Mucosa of stomach (tissue), 1 donor: ENCODE measurements around the gene SORCS2.

Experiments used
- H3K27me3 ChIP-seq: one replicate; pipeline ENCODE4 v1.7.0; 2013; ENCODE audit warnings: mild to moderate bottlenecking, low read length; ENCODE audit not compliant: control insufficient read depth, insufficient read depth
- H3K36me3 ChIP-seq: one replicate; pipeline ENCODE4 v1.7.0; 2013; ENCODE audit warnings: low read length; ENCODE audit not compliant: control insufficient read depth, insufficient read depth
- H3K4me1 ChIP-seq: one replicate; pipeline ENCODE4 v1.7.0; 2013; ENCODE audit warnings: mild to moderate bottlenecking, low read length; ENCODE audit not compliant: control insufficient read depth, insufficient read depth
- H3K4me3 ChIP-seq: one replicate; pipeline ENCODE4 v1.7.0; 2013; ENCODE audit warnings: low read length
- H3K9ac ChIP-seq: one replicate; pipeline ENCODE4 v1.7.0; 2013; ENCODE audit warnings: mild to moderate bottlenecking, low read length, moderate library complexity
- H3K9me3 ChIP-seq: one replicate; pipeline ENCODE4 v1.7.0; 2013; ENCODE audit warnings: mild to moderate bottlenecking, low read length, moderate library complexity; ENCODE audit not compliant: control insufficient read depth
- donor health status: Pancreatic carcinoma.

The SORCS2 gene

DNA sequence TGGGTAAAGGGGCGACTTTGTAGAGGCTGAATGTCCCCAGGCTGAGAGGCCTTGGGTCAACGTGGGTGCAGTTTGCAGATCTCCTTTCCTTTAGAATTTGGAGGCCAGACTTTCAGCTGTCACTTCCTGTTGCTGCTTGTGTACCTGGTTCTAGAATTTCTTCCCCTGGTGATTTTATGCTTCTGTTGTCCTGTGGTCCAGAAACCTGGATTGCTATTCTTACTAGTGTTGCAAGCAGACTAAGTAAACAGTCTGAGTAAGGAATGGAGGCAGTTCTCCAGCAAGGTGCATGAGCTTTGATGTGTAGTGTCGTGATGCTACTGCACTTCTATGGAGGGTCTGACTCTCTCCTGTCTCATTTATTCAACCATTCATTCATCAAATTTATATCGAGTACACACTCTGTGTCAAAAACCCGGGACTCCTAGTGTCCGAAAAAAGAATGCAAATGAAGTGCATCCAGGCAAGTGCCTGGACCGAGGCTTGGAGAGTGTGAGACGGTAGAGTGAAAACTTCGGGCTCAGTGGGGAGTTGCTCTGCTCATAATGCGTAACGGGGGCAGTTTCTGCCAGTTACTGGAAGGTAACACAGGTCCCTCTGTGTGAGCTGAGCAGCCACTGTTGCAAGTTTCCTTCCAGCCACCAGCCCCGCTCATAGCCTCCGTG is 83.3 kb downstream of the SORCS2 start:
- Histone ChIP-seq H3K9ac (no peak overlapping the region), H3K9me3 (no peaks in the 10 kb centered on the region), H3K4me1 (no peaks in the 10 kb centered on the region), H3K36me3 (no peaks in the 10 kb centered on the region), H3K27me3 (no peaks in the 10 kb centered on the region), H3K4me3 (no peak overlapping the region)

DNA sequence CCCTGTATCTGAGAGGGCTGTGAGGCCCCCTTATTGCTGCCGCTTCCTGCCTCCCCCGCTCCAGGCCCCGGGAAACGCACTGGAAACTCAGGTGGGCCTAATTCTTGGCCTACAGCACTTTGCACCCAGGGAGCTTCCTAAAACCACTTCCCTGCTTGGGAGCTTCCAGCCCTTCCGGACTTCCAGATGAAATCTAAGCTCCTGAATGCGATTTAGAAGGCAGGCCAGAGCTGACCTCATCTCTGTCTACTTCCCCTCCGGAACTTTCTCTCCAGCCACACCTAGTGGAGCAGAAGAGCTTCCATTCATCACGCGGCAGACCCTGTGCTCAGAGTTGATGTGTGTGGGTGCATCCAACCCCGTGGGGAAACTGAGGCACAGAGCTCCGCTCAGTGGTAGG is 84.2 kb downstream of the SORCS2 start:
- Histone ChIP-seq H3K4me3 (no peak overlapping the region), H3K9me3 (no peaks in the 10 kb centered on the region), H3K4me1 (no peaks in the 10 kb centered on the region), H3K36me3 (no peaks in the 10 kb centered on the region), H3K9ac (no peak overlapping the region), H3K27me3 (no peaks in the 10 kb centered on the region)

GRCh38 chr4:7278071-7278765 is 85.9 kb downstream of the SORCS2 start:
- no peaks in the 10 kb centered on the region for H3K4me1 ChIP-seq

GRCh38 chr4:7278981-7279380 is 86.6 kb downstream of the SORCS2 start:
- Histone ChIP-seq H3K36me3 (no peaks in the 10 kb centered on the region), H3K9me3 (no peaks in the 10 kb centered on the region), H3K27me3 (no peaks in the 10 kb centered on the region), H3K9ac (no peak overlapping the region), H3K4me3 (no peak overlapping the region), H3K4me1 (no peaks in the 10 kb centered on the region)

More at GRCh38 chr4:7278071-7278765, 85.9 kb downstream of the SORCS2 start:
- no peaks in the 10 kb centered on the region for H3K27me3 ChIP-seq
- H3K36me3 ChIP-seq = no peaks in the 10 kb centered on the region
- H3K4me3 ChIP-seq = no peak overlapping the region
- H3K9ac ChIP-seq = no peak overlapping the region
- H3K9me3 ChIP-seq = no peaks in the 10 kb centered on the region

DNA sequence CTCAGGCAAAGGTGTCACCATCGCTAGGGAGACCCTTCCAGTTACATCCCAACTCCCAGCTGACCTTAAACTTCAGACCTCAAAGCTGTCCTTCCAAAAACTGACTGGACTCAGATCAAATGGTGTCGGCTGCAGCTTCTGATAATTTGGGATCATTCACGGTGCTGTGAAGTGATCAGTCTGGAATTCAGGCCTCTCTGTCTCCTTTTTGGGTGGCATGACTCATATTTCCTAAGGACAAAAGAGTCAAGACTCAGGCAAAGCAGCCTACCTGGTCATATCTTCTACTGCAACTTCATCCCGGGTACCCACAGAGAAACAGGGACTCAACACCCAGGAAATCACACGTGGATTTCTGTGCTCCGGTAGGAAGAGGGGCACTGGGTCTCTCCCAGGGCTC is 87.6 kb downstream of the SORCS2 start:
- H3K9me3 ChIP-seq = no peaks in the 10 kb centered on the region
- no peak overlapping the region for H3K9ac ChIP-seq
- H3K27me3 ChIP-seq = no peaks in the 10 kb centered on the region
- H3K4me3 ChIP-seq = no peak overlapping the region
- H3K36me3 ChIP-seq = no peaks in the 10 kb centered on the region
- no peaks in the 10 kb centered on the region for H3K4me1 ChIP-seq

GRCh38 chr4:7280926-7281690 is 88.8 kb downstream of the SORCS2 start:
- Histone ChIP-seq H3K4me3 (no peak overlapping the region), H3K4me1 (no peaks in the 10 kb centered on the region), H3K9me3 (no peaks in the 10 kb centered on the region), H3K36me3 (no peaks in the 10 kb centered on the region), H3K9ac (no peak overlapping the region), H3K27me3 (no peaks in the 10 kb centered on the region)

DNA sequence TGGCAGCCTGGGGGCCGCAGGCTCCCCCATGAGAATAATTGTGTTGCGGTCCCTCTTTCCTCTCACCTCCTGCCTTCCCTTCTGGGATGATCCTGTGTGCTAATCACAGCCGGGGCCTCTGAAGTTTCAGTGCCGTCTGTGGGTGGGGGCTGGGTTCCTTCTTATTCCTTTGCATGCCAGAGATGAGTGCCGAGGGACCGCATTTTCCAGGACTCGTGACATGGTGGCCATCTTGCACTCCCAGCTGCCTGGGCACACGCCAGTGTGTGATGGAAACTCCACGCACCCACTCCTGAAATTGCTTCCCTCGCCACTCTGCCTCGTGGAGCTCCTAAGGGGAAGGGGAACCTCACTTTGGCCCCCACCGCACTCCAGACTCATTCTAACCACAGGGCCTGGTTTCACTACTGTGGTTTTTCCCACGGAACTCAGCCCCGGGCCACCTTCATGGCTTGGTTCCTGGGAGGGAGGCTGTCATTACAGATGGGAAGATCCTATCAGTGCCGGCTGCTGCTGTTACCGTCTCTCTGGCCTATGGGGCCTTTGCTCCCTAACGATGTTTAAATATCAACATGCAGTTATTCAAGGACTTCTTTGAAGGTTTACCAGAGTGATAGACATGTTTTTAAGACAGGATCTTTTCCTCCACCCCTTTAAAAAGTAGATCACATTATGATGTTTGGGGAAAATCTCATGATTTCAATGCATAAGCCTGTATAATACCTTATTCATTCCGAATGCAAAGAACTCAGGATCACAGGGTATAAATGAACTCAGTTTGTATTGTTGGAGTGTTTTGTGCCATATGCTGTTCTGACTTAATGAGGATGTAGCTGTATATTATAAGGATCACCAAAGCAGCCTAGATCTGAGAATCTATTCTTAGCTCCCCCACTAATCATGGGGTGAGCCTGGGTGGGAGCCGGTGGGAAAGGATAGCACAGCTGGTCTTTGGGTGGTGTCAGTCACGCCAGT is 89.6 kb downstream of the SORCS2 start:
- H3K4me3 ChIP-seq = no peak overlapping the region
- no peaks in the 10 kb centered on the region for H3K4me1 ChIP-seq
- H3K9me3 ChIP-seq = no peaks in the 10 kb centered on the region
- H3K27me3 ChIP-seq = no peaks in the 10 kb centered on the region
- no peaks in the 10 kb centered on the region for H3K36me3 ChIP-seq
- no peak overlapping the region for H3K9ac ChIP-seq

- H3K27me3 ChIP-seq = peaks cover 3% of the 10 kb centered on the region
- H3K4me1 ChIP-seq = no peaks in the 10 kb centered on the region
- H3K9me3 ChIP-seq = no peaks in the 10 kb centered on the region
- H3K9ac ChIP-seq = no peak overlapping the region
- H3K36me3 ChIP-seq = no peaks in the 10 kb centered on the region
- no peak overlapping the region for H3K4me3 ChIP-seq
These were observed 90.6 kb downstream of the SORCS2 start for GRCh38 chr4:7282786-7283440.

GRCh38 chr4:7285244-7286094 is 93.1 kb downstream of the SORCS2 start:
- Histone ChIP-seq H3K9me3 (no peaks in the 10 kb centered on the region), H3K4me1 (no peaks in the 10 kb centered on the region), H3K4me3 (no peak overlapping the region), H3K36me3 (no peaks in the 10 kb centered on the region), H3K27me3 (peaks cover 10% of the 10 kb centered on the region), H3K9ac (no peak overlapping the region)

DNA sequence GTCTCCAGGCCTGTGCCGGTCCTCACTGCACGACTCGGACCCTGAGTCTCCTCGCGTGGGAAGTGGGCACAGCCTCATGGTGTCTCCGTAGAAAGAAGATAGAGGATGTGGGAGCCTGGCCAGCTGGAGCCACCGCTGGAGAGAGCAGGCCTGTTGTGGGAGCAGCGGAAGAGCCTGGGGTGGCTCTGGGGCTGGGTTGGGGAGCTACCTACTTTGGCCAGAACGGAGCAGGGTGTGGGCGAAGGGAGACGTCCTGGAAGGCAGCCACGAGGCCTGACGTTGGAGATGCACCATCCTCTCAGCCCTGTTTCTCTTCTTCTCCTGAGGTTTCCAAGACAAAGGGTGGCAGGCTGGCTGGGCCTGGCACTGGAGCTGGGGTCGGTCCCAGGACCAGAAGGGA is 93.8 kb downstream of the SORCS2 start:
- no peaks in the 10 kb centered on the region for H3K36me3 ChIP-seq
- H3K9ac ChIP-seq = no peak overlapping the region
- no peak overlapping the region for H3K4me3 ChIP-seq

More for the DNA sequence above, 93.8 kb downstream of the SORCS2 start:
- Histone ChIP-seq H3K4me1 (no peaks in the 10 kb centered on the region), H3K27me3 (peaks cover 13% of the 10 kb centered on the region), H3K9me3 (no peaks in the 10 kb centered on the region)
